Nephron progenitor cell (in vitro differentiated cells): Measurements from ENCODE around the gene FAM193B.

Source experiments
- DNase-seq: peaks from one replicate; pipeline ENCODE4 v3.0.0; 2021
- H3K27ac Mint-ChIP-seq: 2 replicates; pipeline ENCODE4 v1.8.0; 2021; ENCODE audit warnings: mild to moderate bottlenecking, moderate library complexity, mixed read lengths
- H3K27me3 Mint-ChIP-seq: 2 replicates; pipeline ENCODE4 v1.8.0; 2021; ENCODE audit warnings: mild to moderate bottlenecking, low read depth, mixed read lengths; ENCODE audit not compliant: poor library complexity
- H3K36me3 Mint-ChIP-seq: 2 replicates; pipeline ENCODE4 v1.8.0; 2021; ENCODE audit warnings: low read depth, mixed read lengths
- H3K4me1 Mint-ChIP-seq: 2 replicates; pipeline ENCODE4 v1.8.0; 2021; ENCODE audit warnings: mixed read lengths
- H3K4me3 Mint-ChIP-seq: 2 replicates; pipeline ENCODE4 v1.8.0; 2021; ENCODE audit warnings: mild to moderate bottlenecking, moderate library complexity, mixed read lengths
- H3K9me3 Mint-ChIP-seq: 2 replicates; pipeline ENCODE4 v1.8.0; 2021; ENCODE audit warnings: mild to moderate bottlenecking, moderate library complexity, mixed read lengths
- CTCF ChIP-seq: fragments of 200-600 bp; sonication (generic); IDR thresholded peaks from 2 replicates; pipeline ENCODE4 v1.5.0; 2021; ENCODE audit warnings: antibody characterized with exemption

FAM193B gene

GRCh38 chr5:177507596-177508220, 46.7 kb downstream of the FAM193B start:
- H3K9me3 Mint-ChIP-seq, result no peaks in the 10 kb centered on the region
- peaks cover 23% of the 10 kb centered on the region for H3K4me1 Mint-ChIP-seq
- TF ChIP-seq CTCF, result no peak
- H3K4me3 Mint-ChIP-seq, result no peak overlapping the region
- peaks cover 23% of the 10 kb centered on the region for H3K36me3 Mint-ChIP-seq
- H3K27ac Mint-ChIP-seq, result peak overlapping the region; percentile 97
- H3K27me3 Mint-ChIP-seq, result no peaks in the 10 kb centered on the region
- DNase-seq, result no peak

- H3K27ac Mint-ChIP-seq, result peak overlapping the region; percentile 97
- peaks cover 23% of the 10 kb centered on the region for H3K36me3 Mint-ChIP-seq
- no peak for DNase-seq
- no peaks in the 10 kb centered on the region for H3K27me3 Mint-ChIP-seq
- no peak overlapping the region for H3K4me3 Mint-ChIP-seq
- H3K4me1 Mint-ChIP-seq, result peaks cover 28% of the 10 kb centered on the region
- TF ChIP-seq CTCF, result no peak
- H3K9me3 Mint-ChIP-seq, result no peaks in the 10 kb centered on the region
Observed at GRCh38 chr5:177507165-177507564, 47.2 kb downstream of the FAM193B start.

GRCh38 chr5:177505075-177505474, 49.3 kb downstream of the FAM193B start:
- H3K36me3 Mint-ChIP-seq, result peaks cover 12% of the 10 kb centered on the region
- TF ChIP-seq CTCF, result no peak

DNA sequence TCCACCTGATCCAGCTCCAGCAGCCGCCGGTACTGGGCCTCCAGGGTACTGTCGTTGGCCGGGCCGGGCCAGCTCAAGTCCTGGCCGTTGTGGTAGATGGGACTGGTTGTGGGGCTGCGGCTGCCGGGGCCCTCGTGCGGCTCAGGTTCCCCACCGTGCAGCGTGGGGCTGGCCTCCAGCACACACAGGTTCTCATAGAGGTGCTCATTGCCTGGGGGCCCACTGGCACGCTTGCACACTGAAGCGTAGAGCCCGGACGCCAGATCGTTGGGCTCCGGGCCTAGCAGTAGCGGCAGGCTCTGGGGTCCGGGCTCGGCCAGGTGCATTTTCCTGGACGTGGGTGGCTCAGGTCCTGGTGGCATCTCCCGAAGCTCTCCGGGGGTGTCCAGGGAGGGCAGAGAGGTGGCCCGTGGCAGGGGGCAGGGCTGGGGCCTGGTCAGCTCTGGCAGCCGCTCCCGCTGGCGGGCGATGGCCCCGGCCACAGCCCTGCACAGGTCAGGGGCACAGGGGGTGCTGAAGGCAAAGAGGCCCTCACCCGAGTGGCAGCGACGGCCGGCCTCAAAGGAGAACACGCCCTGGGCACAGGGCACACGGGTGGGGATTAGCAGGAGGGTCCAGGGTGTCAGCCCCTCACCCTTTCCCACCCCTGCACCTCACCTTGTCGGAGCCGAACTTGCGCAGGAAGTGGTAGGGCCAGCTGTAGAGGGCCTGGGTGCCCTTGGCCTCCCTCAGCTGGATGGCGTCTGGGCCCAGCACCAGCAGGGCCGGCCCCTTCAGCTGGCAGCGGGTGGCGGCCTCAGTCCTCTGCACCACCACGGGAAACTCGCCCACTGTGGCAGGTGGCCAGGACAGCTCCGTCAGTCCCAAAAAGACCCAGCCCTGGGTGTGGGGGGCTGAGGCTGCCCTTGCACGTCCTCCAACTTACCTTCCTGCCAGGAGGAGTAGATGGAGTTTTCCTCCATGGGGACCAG, 50.0 kb downstream of the FAM193B start:
- H3K36me3 Mint-ChIP-seq, result peaks cover 12% of the 10 kb centered on the region
- H3K27me3 Mint-ChIP-seq, result peaks cover 4% of the 10 kb centered on the region

More at GRCh38 chr5:177505075-177505474, 49.3 kb downstream of the FAM193B start:
- Mint-ChIP-seq H3K27me3 (no peaks in the 10 kb centered on the region), H3K27ac (no peak overlapping the region), H3K4me3 (no peak overlapping the region), H3K9me3 (no peaks in the 10 kb centered on the region), H3K4me1 (peaks cover 33% of the 10 kb centered on the region)
- no peak for DNase-seq

DNA sequence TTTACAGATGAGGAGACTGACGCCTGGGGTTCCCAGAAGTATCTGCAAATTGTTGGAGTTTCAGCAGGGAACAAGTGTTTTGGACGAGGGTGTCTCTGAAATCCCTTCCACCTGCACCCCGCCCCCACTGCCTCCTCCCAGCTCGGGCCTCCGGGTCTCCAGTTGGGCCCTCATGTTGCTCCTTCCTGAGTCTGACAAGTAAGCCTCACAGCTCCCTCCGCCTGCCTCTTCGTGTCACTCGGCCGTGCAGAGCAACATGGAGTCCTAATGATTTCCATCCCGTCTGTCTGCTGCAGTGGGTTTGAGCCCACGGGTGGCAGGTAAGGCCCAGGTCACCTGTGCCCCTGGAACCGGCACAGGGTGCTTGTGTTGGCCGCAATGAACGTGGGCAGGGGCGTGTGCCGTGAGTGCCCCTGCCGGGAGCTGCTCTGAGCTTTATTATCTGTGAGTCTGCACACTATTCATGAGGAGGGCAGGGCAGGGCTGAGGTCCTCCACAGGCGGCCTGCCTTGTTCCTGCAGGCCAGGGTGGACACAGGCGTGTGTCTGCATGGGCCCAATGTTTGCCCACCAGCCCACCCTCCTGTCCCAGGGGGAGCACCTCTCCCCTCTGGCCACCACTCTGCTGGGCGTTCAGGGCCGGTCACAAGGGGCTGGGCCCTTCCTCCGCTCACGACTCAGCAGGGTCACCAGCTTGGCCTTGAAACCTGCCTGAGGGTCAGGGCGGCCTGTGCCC, 50.8 kb downstream of the FAM193B start:
- Mint-ChIP-seq H3K36me3 (peaks cover 12% of the 10 kb centered on the region), H3K27me3 (peaks cover 12% of the 10 kb centered on the region), H3K27ac (no peak overlapping the region), H3K4me1 (peaks cover 35% of the 10 kb centered on the region), H3K9me3 (no peaks in the 10 kb centered on the region), H3K4me3 (no peak overlapping the region)
- DNase-seq, result no peak
- no peak for TF ChIP-seq CTCF

More for the DNA sequence above, 50.0 kb downstream of the FAM193B start:
- no peak for DNase-seq
- no peak for TF ChIP-seq CTCF
- no peak overlapping the region for H3K4me3 Mint-ChIP-seq
- no peaks in the 10 kb centered on the region for H3K9me3 Mint-ChIP-seq
- peaks cover 33% of the 10 kb centered on the region for H3K4me1 Mint-ChIP-seq
- H3K27ac Mint-ChIP-seq, result no peak overlapping the region
